Ovary (tissue), 9 donors: ENCODE measurements around the gene SALL4. TPM values are rescaled to one million over a fixed set of nuclear protein-coding genes. Genes with fewer than 3 reads are reported as not detected.

Experiments
- DNase-seq, 5 donors: peaks; one replicate each; pipeline ENCODE4 v3.0.0-alpha.2; 2019 to 2020
- H3K27ac ChIP-seq, 2 donors: fragments of 200-600 bp; one replicate each; pipeline versions ENCODE4 v1.5.1 to v1.8.0; 2019 to 2022
- H3K27me3 ChIP-seq: fragments of 200-600 bp; one replicate; pipeline ENCODE4 v1.8.0; 2022
- H3K36me3 ChIP-seq: fragments of 200-600 bp; sonication (generic); one replicate; pipeline ENCODE4 v1.5.1; 2019
- H3K4me1 ChIP-seq: one replicate; pipeline ENCODE4 v1.8.1; 2013; ENCODE audit warnings: mild to moderate bottlenecking, moderate library complexity; ENCODE audit not compliant: insufficient read depth
- H3K4me3 ChIP-seq: fragments of 200-600 bp; sonication (generic); one replicate; pipeline ENCODE4 v1.5.1; 2017
- H3K9me3 ChIP-seq, 2 donors: fragments of 200-600 bp in 1 of 2; sonication (generic) in 1 of 2; one replicate each; pipeline versions ENCODE4 v1.5.1 to v1.8.1; 2013 to 2019; ENCODE audit warnings: mild to moderate bottlenecking in 1 of 2, moderate library complexity in 1 of 2
- EP300 ChIP-seq: sonication (generic); formaldehyde crosslinking; IDR thresholded peaks from one replicate; pipeline ENCODE4 v1.6.1; 2017; ENCODE audit warnings: antibody characterized with exemption
- POLR2A ChIP-seq: fragments of 450-650 bp; IDR thresholded peaks from one replicate; pipeline ENCODE4 v1.6.1; 2017; ENCODE audit warnings: antibody characterized with exemption, mild to moderate bottlenecking, moderate library complexity
- WGBS, 3 donors: extraction: QIAGEN DNeasy Blood & Tissue Kit in 1 of 3; methylation state at CpG; one replicate each; pipeline versions ENCODE4 v1.1.5 to v1.1.7; 2013 to 2017; 5-methylcytosine and 5-hydroxymethylcytosine counted together
- intact Hi-C, 4 donors: fragments of 100-400 bp; cut with DNase I; formaldehyde crosslinking; loops; one replicate each; pipeline versions ENCODE4 v1.11.0 to v1.15.1; 2022 to 2023
- polyA plus RNA-seq, 2 donors: library from polyadenylated mRNA; stranded (reverse); fragments of 200-250 nt in 1 of 2; fragments of 350-450 nt in 1 of 2; fragmentation: Illumina TruSeq in 1 of 2; extraction: RNeasy Lipid Tissue Mini Kit (QIAGEN cat#74804) in 1 of 2; gene quantifications; one replicate each; pipeline ENCODE4 v1.2.3, GENCODE V29; 2013 to 2014
- total RNA-seq, 7 donors: library from RNA; depleted of rRNA in 2 of 7; stranded (reverse); fragments of >200 nt in 2 of 7; fragmentation: NEBNext Ultra II Directional in 3 of 7; extraction: Animal tissue kit (Norgen Biotek cat#: 25700) in 3 of 7; gene quantifications; one replicate each; pipeline versions ENCODE4 v1.1.0 to v1.2.4, GENCODE V29; 2016 to 2023
- TF ChIP-seq, protein P1 (sequence below), 3 donors: fragments of 450-650 bp in 2 of 3; fragments of 200-600 bp in 1 of 3; IDR thresholded peaks; one replicate each; pipeline versions ENCODE4 v1.5.1 to v1.8.0; 2016 to 2022; ENCODE audit warnings: antibody characterized with exemption in 3 of 3, mild to moderate bottlenecking in 1 of 3
- donor health status: DM: no; HTN: no; CAD: no; lungs with moderate emphysema.
- donor health status: DM: no; HTN: no; CAD: no.
- donor health status: Bipolar disorder and iron deficiency.
- donor health status: DM: yes; HTN: yes; CAD: no.
- donor health status: DM: no; HTN: no; CAD: no.
- donor health status: DM: yes; HTN: yes; CAD: no.

The SALL4 gene
- total and polyA plus RNA-seq, 9 donors: 0.03 to 0.57 (median 0.27) TPM; not detected in 3

- TF ChIP-seq POLR2A: no peak
- TF ChIP-seq EP300: no peak
- TF ChIP-seq, protein P1, sequence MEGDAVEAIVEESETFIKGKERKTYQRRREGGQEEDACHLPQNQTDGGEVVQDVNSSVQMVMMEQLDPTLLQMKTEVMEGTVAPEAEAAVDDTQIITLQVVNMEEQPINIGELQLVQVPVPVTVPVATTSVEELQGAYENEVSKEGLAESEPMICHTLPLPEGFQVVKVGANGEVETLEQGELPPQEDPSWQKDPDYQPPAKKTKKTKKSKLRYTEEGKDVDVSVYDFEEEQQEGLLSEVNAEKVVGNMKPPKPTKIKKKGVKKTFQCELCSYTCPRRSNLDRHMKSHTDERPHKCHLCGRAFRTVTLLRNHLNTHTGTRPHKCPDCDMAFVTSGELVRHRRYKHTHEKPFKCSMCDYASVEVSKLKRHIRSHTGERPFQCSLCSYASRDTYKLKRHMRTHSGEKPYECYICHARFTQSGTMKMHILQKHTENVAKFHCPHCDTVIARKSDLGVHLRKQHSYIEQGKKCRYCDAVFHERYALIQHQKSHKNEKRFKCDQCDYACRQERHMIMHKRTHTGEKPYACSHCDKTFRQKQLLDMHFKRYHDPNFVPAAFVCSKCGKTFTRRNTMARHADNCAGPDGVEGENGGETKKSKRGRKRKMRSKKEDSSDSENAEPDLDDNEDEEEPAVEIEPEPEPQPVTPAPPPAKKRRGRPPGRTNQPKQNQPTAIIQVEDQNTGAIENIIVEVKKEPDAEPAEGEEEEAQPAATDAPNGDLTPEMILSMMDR (IDR thresholded peaks at IDR 0.05): no peak
- H3K4me3 ChIP-seq: no peak overlapping the region
- intact Hi-C loops: loop anchor here in 1 of 4 donors (1.0 kb wide), 1 partner anchor 27 kb away; no protein-coding TSS in a partner anchor
- H3K9me3 ChIP-seq: no peaks in the 10 kb centered on the region
- H3K27ac ChIP-seq: no peak overlapping the region
- H3K4me1 ChIP-seq: no peaks in the 10 kb centered on the region
- WGBS, 3 donors: 68 to 76% (median 73%) methylated on average over 6 of the region's 6 CpGs
- no peaks in the 10 kb centered on the region for H3K27me3 ChIP-seq
- H3K36me3 ChIP-seq: no peaks in the 10 kb centered on the region
- no peak for DNase-seq
Measured at GRCh38 chr20:51837436-51837835, 35.1 kb upstream of the SALL4 start.

GRCh38 chr20:51833326-51833725, 31.0 kb upstream of the SALL4 start:
- 91 to 92% (median 92%) methylated on average over 6 of the region's 6 CpGs for WGBS, 3 donors

DNA sequence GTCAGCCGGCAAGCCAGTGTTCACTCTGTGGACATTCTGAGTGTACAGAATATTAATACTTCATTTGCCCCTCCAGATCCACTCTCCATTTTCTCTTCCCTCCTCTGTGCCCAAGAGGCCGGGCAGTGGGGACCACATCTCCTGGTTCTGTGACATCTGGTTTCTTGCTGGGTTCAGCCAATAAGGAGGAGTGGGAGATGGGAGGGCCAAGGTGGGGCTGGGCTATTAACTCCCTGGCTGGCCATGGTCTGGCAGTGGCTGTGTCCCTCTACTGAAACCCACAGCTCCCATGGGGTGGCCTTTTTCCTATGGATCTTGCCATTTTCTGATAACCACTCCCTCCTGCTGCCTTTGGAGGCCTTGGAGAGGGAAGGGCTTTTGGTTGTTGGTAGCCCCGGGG, 30.0 kb upstream of the SALL4 start:
- no peak for TF ChIP-seq EP300
- TF ChIP-seq, protein P1 (IDR thresholded peaks at IDR 0.05): no peak
- no peak for TF ChIP-seq POLR2A
- Histone ChIP-seq H3K27ac (no peak overlapping the region), H3K4me1 (no peaks in the 10 kb centered on the region), H3K4me3 (no peak overlapping the region), H3K9me3 (no peaks in the 10 kb centered on the region), H3K36me3 (no peaks in the 10 kb centered on the region), H3K27me3 (no peaks in the 10 kb centered on the region)
- DNase-seq: no peak
- WGBS, 3 donors: 61 to 70% (median 63%) methylated on average over 3 of the region's 3 CpGs
- intact Hi-C loops: no loop called here

More at GRCh38 chr20:51833326-51833725, 31.0 kb upstream of the SALL4 start:
- no peak overlapping the region for H3K4me3 ChIP-seq
- intact Hi-C loops: no loop called here
- no peaks in the 10 kb centered on the region for H3K4me1 ChIP-seq
- DNase-seq: no peak
- H3K36me3 ChIP-seq: no peaks in the 10 kb centered on the region
- TF ChIP-seq, protein P1 (IDR thresholded peaks at IDR 0.05): no peak
- TF ChIP-seq EP300 (no peak), POLR2A (no peak)
- H3K27me3 ChIP-seq: no peaks in the 10 kb centered on the region
- H3K9me3 ChIP-seq: no peaks in the 10 kb centered on the region
- H3K27ac ChIP-seq: no peak overlapping the region

DNA sequence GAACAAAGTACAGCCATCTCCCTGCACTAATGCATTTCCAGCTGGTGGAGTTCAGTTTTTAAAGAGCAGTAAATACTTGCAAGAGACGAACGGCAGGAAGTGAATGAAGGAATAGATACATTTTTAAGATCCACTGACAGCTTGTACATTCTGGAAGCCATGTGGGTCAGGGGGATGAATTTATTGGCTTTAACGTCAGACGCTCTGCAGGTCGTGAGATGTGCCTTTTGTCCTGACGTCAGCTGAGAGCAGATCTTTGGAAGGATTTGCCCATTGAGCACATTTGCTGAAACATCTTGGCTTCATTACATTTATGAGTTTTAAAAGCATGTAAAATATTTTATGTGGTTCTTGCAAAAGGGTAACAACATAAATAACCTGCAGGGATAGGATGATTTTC, 29.5 kb upstream of the SALL4 start:
- Histone ChIP-seq H3K9me3 (no peaks in the 10 kb centered on the region), H3K27me3 (no peaks in the 10 kb centered on the region), H3K27ac (no peak overlapping the region), H3K4me3 (no peak overlapping the region), H3K4me1 (no peaks in the 10 kb centered on the region), H3K36me3 (no peaks in the 10 kb centered on the region)
- TF ChIP-seq EP300: no peak
- TF ChIP-seq POLR2A: no peak
- TF ChIP-seq, protein P1 (IDR thresholded peaks at IDR 0.05): no peak
- DNase-seq: no peak
- intact Hi-C loops: no loop called here
- 23 to 33% (median 24%) methylated on average over 6 of the region's 6 CpGs for WGBS, 3 donors
